Measurements from ENCODE around the gene TMEM69.
"Not testable (repeated sequence)": the region's sequence is repeated elsewhere in the genome, so short reads cannot be mapped to it uniquely, and the experiment has no call there.

GRCh38 chr1:45676553-45676952, 11.4 kb upstream of the TMEM69 start:
- not testable (repeated sequence) for TF ChIP-seq POLR2A, CTCF (IDR thresholded peaks at IDR 0.05)
